Activated CD8-positive, alpha-beta memory T cell treated with anti-CD3 and anti-CD28 coated beads for 48 hours (primary cell): ENCODE data around the gene SLC6A18.

Experiments used
- DNase-seq, 3 experiments: peaks; one replicate each; pipeline ENCODE4 v3.0.0-alpha.2; 2020; ENCODE audit warnings: low read depth in 2 of 3, low spot score in 2 of 3

The SLC6A18 gene

DNA sequence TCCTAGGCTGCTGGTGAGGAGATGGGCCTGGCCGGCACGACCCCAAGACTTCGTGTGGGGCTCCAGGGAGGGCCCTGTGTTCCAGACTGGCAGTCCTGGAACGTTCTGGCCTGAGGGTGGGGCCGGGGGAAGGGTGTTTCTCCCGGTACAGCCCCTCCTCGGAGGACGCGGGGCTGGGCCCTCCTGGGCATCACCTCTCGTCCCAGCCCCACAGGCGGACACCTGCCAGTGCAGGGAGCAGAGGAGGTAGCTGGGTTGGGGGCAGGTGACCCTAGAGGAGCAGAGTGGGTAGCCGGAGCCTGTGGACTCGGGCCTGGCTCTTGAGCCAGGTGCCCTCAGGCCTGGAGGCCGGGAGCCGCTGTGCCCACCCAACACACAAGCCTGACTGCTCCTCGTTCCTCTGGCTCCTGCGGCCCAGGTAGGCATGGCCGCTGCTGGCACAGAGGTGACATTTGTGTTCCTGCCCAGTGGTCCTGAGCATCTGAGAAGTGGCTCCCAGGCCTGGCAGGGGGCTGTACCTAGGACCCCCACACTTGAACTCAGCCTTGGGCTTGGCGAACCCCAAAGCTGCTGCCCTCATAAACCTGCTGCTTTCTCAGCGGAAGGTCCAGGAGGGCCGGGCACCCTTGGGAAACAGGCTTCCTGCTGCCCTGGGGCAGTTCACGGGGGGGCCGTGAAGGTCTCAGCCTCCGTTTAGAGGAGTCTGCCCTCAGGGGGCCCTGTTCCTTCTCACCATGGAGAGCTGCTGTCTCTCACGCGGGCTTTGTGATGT lies 23.0 kb upstream of the SLC6A18 start:
- DNase-seq, result no peak

- DNase-seq, result no peak
Measured at GRCh38 chr5:1202798-1203185, 22.4 kb upstream of the SLC6A18 start.

DNA sequence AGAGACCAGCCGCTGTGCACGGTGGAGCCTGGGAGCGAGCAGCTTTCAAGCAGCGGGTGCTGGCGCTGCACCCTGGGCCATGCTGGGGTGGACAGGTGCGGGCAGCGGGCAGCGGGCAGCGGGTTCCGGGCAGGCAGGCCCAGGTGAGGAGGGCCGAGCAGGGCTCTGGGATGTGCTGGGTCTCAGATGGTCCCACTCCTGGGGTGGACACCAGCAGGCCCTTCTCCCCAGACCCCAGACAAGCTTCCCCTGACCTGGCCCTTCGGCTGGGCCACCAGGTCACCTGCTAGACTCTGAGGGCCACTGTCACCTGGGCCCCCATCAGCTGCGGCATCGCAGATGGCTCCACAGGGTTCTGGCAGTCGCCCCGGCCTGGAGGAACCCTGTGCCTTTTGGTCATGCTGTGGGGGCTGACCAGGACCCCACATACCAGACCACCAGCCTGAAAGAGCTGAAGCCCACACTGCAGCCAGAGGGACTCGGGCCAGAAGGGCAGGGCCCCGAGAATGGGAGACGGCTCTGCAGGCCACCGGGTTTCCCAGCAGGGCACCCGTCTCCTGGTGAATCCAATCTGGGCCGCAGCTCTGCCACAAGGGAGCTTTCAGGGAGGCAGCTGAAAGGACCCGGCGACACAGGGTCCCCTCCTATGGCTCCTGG lies 21.7 kb upstream of the SLC6A18 start:
- DNase-seq, result no peak

DNA sequence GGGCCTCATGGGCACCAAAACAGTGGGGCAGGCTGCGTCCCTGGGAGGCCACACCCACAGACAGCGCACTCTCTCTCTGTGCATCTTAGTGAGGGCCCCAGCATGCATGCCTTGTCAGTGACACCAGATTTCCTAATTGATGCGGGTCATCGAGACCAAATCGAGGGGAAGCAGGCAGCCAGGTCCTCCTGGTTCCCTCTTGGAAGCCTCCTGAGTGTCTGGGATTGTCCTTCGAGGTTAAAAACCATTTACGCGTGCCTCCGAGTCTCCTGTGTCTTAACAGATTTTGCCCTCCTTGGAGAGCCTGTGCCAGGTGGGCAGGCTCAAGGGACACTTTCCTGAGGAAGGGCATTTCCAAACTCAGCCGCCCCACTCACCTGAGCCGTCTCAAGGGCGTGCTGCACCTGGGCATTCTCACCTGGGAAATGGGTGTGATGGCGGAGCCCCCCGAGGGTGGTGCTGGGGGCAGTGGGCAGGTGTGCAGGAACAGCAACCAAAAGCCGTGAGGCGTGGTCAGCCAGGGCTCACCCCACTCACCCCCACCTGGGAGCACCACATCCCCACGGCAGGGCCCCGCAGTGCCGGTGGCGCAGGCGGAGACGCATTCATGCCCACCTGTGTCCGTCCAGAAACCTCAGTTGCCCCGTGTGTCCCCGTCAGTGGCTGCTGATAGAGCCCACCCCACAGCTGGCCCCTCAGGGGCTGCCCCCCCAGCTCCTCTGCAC lies 21.1 kb upstream of the SLC6A18 start:
- DNase-seq, result no peak

- no peak for DNase-seq
Measured at GRCh38 chr5:1204693-1205242, 20.4 kb upstream of the SLC6A18 start.

DNA sequence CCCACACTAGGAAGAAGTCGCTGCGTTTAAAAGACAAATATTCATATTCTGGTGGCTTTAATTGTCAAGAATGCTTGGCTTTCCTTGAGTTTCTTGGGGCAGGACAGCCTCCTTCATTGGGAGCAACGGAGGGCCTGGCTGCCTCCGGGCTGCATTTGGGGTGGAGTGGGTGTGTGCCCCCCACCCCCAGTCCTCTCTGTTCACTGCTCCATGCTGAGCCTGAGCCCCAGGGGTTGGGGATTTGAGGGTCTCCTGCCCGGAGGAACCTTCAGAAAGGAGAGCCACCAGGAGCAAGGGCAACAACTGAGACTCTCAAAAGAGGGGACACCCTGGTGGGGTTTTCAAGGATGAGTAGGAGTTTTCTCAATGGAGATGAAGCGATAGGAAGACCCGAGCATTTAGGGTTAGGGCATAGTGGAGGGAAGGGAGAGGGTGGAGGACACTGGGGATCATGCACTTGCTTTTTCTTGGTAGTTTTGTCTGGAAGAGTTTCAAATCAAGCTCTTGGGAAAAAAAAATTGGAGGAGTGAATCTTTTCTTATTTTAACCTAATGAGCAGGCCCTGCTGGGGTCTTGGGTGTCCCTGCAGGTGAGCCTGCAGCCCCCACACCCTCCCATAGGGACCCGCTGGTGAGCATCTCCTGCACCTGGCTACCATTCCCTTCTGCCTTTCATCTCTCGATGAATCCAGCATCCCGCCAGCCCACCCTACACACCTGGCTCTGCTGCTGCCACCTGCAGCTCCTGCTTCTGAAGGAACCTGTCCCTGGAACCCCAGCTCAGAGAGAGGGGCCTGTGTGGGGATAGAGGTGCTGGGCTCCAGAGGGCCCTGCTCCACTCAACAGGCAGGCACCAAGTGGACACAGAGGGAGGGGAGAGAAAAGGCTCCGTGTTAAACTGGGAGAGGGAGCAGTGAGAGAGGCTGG lies 19.7 kb upstream of the SLC6A18 start:
- DNase-seq, result no peak

GRCh38 chr5:1206521-1207412 lies 18.4 kb upstream of the SLC6A18 start:
- no peak for DNase-seq

DNA sequence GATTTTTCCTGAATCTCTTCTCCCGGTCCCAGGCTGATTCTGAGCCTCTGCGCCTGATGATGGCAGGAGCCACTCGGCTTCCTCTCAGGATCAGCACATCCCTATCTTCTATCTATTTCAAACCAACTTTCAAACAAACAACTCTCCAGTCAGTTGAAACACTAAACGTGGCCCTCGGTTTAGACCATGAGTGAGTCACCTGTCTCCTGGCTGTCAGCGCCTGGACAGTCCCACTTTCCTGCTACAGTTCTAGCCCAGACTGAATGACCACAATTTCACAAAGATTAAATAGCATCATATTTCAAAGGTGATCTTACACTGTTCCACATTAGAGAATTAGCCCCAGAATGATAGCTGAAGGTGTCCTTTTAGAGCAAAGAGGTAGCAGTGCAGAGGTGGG lies 17.6 kb upstream of the SLC6A18 start:
- DNase-seq, result no peak

GRCh38 chr5:1208221-1208742 lies 16.9 kb upstream of the SLC6A18 start:
- no peak for DNase-seq

DNA sequence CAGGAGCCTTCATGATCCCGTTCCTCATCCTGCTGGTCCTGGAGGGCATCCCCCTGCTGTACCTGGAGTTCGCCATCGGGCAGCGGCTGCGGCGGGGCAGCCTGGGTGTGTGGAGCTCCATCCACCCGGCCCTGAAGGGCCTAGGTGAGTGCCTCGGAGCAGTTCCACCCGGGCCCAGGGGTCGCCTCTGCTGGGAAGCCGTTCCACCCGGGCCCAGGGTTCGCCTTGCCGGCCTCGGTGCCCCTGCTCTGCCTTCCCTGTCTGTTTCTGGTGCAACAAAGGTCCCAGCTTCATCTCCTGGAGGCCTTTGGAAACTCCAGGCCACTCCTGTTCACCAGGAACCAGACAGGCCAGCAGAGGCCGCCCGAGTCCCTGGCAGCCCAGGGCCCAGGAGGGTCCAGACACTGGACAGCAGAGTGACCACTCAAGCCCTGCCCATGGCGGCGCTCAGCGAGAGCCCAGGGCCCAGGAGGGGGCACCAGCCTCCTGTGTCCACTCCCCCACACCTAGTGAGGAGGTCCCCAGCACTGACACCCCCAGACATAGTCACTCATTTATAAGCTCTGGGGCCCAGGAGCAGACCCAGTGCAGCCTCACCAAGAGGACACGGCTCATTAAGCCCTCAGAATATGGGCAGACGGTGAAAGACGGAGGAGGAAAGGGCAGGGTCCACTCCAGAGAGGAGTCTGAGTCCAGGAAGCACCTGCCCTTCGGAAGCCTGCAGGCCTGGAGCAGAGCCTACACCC lies 16.3 kb upstream of the SLC6A18 start:
- no peak for DNase-seq

DNA sequence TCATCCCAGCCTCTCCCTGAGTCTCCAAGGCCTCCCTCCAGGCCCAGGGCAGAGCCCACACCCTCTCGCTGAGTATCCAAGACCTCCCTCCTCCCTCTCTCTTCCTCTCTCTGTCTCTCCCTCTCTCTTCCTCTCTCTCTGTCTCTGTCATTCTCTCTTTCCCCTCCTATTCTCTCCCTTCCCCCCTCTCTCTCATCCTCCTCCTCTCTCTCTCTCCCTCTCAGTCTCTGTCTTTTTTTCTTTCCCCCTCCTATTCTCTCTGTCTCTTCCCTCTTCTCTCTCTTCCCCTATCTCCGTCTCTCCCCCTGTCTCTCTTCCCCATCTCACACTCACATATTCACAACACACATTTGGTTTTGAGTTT lies 15.7 kb upstream of the SLC6A18 start:
- DNase-seq, result no peak

GRCh38 chr5:1209896-1210776 lies 15.0 kb upstream of the SLC6A18 start:
- no peak for DNase-seq

GRCh38 chr5:1210832-1211251 lies 14.3 kb upstream of the SLC6A18 start:
- DNase-seq, result no peak

GRCh38 chr5:1211701-1212100 lies 13.5 kb upstream of the SLC6A18 start:
- DNase-seq, result no peak

DNA sequence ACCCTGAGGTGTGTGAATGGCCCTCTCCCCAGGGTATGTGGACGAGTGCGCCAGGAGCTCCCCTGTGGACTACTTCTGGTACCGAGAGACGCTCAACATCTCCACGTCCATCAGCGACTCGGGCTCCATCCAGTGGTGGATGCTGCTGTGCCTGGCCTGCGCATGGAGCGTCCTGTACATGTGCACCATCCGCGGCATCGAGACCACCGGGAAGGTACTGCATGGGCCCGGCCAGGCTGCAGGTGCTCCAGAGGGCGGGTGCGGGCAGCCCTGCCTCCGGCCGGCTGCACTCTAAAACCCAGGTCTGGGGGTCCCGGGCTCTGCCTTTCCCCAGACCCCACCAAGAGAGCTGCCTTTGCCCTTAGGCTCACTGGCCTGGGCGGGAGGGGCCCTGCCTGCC lies 12.9 kb upstream of the SLC6A18 start:
- no peak for DNase-seq

GRCh38 chr5:1212881-1213280 lies 12.3 kb upstream of the SLC6A18 start:
- DNase-seq, result no peak

DNA sequence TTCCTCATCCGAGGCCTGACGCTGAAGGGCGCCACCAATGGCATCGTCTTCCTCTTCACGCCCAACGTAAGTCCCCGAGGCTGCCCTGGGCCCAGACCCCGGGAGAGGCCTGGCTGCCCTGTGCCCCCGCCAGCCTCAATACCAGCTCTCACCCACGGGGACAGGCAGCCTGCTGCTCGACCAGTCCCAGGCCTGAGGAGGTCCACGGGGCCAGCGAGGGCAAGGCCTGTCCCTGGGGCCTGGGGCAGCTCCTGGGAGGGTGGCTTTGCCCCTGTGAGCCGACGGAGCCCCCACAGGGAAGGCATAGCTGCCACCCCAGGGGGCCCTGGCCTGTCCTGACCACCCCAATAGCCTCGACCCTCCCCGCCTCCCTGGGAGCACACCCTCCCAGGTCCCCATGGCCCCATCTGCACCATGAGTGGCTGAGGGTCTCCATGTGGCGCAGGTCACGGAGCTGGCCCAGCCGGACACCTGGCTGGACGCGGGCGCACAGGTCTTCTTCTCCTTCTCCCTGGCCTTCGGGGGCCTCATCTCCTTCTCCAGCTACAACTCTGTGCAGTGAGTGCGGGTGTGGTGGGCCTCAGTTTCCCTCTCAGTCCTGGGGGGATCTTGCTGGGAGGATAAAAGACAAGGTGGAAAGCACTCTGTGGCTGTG lies 11.5 kb upstream of the SLC6A18 start:
- no peak for DNase-seq
